ENCODE data around the gene LMO1.
A peak's percentile ranks its signal among the peaks of the same experiment; 100 is the strongest.

LMO1 gene

DNA sequence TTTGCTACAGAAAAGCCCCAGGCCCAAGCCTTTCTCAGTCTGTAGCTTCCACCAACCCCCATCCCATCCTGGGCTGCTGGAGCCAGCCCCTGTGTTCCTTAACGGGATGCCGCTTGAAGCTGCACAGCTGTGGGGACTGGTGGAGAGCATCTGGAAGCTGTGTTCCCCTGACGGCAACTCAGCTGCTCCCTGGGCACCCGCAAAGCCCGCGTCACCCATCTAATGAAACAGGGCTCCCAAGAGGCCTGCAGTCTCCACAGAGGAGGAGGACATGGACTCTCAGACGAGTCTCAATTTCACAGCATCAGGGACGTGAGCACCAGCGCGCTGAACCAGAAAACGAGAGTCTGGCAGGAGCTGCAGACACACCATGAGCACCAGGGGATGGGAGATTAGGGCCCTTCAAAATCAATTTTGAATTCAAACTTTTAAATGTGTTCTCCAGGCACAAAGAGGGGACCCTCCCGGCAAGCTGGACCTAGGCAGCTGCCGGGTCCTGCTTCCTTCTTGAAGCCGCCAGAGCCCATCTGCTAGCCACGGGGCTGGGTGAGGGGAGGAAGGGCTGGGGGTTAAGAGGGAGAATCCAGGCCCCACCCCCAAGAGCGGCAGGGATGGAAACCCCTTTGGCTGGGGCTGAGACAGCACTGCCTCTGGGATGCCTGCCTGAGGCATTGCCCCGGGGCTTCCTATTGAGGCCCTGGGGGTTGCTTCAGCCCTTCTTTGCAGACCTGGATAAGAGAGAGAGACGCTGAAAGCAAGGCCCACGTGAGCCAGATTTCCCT is 21.0 kb downstream of the LMO1 start:
- no peak for DNase-seq

DNA sequence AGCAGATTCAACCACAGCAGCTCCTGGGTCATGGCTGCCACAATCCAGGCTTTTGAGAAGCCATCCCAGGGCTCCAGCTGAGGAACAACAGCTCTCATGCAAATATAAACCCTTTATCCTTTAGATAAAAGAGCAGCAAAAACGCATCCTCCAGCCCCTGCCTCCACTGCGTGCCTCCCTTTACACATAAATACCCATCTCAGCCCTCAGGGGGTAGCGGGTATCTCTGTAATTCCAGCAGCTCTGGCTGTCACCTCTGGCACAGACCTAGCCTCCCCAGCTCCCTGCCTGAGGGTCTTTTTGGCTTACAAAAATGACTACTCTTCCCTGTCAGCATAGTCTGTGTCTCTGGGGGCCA is 21.6 kb downstream of the LMO1 start:
- no peak for DNase-seq

DNA sequence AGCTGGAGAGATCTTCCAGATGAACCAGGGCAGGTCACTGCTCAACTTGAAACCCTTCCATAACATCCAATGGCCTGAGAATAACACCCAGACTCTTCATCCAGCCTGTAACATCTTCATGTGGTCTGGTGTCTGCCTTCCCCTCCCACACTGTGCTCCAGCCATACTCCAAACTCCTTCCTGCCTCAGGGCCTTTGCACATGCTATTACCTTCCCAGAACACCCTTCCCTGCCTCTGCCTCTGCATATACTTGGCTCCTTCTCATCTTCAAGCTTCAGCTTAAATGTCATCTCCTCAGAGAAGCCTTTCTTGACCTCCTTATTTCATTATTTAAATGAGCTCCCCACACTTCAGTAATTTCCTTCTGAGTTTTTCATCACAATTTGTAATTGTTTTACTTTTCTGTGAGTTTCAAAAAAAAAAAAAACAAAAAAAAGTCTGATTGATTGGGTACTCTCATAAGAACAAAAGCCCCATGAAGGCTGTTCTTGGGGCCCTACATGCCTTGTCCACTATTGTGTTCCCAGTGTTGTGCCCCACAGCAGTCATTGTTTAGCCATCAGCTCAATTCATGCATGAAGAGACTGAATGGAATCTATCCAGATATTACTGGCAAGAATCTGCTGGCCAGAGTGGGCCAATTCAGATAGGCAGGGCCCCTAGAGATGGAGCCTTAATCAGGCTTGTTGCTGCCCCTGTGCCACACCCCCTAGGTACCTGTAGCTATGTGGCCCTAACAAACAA is 22.1 kb downstream of the LMO1 start:
- no peak for DNase-seq

DNA sequence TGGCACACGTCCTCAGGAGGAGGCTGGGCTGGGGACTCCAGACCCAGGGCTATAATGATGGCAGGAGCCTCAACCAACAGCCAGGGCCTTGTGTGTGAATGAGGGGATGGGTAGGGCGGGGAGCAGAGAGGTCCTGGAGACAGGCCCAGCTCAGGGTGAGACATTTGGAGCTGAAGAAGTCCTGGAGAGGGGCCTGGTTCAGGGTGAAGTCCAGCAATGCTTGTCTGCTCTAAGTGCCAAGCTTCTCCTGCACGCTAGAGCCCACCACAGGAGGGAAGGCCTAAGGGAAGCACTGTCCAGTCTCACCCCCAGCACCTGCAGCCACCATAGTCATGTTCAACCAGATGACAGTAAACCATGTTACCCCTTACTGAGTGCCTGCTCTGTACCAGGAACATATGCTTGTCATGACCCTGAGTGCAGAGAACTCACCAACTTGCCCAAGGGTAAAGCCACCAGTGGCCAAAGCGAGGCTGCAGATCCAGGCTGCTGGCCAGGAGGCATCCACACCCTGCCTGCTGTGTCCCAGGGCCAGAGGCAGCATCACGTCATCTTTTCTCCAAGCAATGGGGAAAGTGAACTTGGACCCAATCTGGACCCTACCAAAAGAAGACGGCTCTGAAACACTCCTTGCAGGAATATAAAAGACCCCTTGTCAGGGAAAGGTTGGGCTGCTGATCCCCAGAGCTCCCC is 24.0 kb downstream of the LMO1 start:
- no peak for DNase-seq

DNA sequence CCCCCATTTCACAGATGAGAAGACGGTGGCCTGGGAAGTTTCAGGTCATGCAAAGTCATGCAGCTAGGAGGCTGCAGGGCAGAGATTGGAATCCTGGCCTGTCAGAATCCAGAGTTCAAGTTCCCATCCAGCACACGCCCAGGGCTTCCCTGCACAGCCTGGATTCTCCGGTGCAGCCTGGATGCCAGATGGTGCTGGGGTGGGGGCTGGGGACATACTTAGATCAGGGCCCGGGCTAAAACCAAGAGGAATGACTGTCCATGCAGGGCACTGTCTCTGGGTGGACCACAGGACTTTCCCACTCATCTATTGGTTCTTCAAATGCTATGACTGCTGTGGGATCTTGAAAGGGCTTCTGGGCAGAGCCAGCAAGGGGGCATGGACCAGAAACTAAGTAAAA is 24.6 kb downstream of the LMO1 start:
- DNase-seq: no peak

DNA sequence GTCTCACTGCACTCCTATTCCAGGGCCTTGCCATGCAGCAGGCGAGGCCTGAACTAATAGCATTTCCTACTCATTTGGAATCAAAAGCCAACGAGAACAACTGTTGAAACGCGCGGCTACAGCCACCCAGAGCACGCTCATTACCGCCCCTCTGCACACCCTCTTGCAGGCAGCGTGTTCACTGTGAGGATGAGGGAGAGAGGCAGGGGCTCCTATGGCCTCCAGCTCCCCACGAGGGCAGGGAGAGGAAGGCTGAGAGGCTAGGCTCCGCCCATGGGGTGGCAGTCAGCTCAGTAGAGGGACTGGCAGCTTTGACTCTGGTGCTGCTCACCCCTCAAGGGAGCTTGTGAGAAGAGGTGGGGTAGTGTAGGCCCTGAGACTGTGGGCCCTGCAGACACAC is 26.2 kb downstream of the LMO1 start:
- DNase-seq: no peak

DNA sequence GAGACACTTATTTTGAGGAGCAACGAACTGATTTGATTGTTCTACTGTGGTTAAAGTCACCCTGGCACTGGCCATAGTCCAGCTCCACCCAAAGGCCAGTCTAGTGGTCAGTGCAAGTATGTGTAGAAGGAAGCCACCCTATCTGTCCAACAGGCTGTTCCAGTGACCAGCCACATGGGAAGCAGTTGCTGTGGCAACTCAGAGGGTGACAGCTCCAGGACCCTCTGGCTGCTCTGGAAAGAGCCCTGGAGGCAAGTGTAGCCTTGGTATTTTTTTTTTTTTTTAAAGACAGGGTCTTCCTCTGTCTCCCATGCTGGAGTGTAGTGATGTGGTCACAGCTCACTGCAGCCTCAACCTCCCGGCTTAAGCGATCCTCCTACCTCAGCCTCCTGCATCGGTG is 27.8 kb downstream of the LMO1 start:
- DNase-seq: no peak

DNA sequence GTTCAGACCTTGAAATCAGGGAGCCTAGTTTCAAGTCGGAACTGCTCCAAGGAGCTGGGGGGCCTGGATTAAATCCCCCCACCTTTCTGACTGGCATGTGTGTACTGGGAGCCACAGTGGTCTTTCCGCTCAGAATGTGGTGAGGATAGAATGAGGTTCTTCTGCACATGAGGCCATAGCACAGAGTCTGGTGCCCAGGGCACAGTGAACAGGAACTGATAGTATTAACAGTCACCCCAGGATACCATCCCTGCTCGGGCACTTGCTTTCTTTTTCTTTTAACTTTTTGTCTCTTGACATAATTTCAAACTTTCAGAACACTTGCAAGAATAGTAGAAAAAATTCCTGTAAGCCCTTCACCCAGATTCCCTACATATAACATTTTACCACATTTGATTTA is 28.8 kb downstream of the LMO1 start:
- DNase-seq: no peak

DNA sequence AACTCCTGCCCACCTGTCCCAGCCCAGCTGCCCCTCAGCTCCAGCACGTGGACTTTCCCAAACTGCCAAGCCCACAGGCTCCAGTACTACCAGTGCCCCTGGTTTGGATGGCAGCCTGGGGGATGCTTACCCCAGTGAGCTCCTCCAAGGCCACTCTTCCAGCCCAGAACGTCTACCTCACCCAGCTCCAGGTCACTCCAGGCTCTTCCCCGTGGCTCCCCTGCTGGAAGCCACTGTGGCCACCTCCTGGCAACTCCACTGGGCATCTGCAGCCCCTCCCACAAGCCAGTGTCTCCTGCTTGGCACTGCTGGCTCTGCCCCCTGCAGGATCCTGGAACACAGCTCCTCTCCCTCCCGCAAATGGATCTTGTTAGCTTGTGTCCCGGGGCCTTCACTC is 29.3 kb downstream of the LMO1 start:
- no peak for DNase-seq

DNA sequence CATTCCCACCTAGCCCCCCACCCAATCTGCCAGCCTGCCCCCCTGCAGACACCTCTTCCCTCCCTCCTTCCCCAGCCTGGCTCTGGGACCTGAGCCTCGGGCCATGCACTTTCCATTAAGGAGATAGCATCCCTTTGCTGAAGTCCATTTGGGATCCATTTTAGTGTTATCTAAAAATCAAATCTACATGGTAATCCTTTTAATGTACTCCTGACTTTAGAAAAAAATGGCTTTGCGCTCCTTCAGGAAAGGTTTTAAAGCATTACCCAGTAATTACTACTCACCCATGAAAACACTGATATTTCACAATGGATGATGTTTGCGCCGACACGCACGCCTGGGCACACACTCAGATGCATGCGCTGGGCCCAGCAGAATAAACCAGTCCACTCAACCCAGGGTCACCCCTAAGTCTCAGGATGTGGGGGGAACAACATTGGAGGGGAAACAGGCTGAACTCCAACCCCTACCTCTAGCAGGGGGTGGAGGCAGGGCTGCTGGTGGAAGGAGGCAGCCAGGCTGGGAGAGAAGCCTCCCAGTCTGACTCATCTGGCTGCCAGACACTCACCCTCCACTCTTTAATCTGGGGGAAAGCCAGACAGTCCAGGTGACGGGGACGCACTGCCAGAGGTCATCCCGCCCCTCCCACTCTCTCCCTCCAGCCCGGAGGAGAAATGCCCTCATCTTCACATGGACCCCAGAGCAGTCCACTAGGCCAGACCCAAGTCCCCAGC is 29.8 kb downstream of the LMO1 start:
- DNase-seq: peak; percentile 55

DNA sequence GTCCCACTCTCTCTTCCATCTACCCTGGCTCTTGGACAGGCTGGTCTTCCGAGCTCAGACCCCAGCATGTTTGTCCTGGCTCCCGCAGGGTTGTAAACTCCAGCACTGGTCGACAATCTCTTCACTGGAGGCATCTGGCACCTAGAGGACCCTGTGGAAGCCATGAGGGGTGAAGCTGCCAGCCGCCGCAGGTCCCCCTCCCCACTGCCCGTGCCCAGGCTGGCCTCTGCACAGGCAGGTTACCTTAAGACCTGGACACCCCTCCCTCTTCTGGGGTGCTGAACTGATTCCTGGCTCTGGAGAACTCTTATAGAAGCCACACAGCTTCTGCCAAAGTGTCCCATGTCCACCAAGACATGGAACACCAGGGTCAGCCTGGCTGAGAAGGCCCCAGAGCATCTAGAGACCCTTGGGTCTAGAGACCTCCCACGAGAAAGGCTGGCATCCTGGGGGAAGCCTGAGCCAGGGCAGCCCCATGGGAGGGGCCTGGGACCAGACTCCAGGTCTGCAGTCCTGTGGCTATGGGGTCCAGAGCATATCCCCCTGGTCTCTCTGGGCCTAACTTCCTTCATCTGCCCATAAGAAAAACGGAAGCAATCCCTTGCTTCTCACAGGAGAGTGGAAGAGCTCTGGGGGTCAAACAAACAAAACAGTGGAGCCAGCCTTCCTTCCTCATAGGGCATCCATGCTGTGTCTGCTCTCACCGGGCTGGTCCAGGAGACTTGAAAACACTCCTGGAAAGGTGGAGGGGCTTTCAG is 30.6 kb downstream of the LMO1 start:
- DNase-seq: no peak

DNA sequence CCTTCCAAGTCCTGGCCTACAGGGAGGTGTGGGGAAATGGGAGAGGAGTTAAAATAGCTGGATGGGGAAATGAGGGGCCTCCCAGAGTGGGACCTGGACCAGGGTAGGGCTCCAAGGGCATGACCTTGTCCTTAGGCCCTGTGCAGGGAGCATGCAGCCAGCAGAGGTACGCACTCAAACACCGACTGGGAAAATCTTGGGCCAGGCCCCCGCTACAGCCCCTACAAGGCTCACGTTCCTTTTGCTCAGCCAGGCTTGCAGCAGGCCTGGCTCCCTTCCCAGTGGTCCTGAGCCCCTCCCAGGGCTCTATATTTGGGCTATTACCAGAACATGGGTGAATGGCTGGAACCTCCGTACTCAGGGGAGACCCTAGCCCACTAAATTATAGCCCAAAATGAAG is 31.3 kb downstream of the LMO1 start:
- no peak for DNase-seq

DNA sequence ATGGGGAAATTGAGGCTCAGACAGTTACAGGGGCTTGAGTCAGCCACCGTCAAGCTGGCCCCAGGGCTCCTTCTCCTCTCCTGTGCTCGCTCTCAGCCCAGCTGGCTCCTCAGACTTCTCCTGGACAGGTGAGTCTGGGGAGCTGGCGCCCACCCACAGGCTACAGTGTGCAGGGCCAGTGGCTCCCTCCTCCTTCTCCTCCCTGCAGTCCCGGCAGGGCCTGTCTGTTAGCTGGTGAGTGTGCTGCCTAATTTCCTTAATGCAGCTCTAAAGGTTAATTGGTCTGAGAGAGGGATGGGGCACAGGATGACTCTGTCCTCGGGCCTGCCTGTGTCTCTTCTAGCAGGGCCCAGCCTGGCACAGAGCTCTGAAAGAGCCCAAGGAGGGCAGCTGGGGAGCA is 31.7 kb downstream of the LMO1 start:
- no peak for DNase-seq

DNA sequence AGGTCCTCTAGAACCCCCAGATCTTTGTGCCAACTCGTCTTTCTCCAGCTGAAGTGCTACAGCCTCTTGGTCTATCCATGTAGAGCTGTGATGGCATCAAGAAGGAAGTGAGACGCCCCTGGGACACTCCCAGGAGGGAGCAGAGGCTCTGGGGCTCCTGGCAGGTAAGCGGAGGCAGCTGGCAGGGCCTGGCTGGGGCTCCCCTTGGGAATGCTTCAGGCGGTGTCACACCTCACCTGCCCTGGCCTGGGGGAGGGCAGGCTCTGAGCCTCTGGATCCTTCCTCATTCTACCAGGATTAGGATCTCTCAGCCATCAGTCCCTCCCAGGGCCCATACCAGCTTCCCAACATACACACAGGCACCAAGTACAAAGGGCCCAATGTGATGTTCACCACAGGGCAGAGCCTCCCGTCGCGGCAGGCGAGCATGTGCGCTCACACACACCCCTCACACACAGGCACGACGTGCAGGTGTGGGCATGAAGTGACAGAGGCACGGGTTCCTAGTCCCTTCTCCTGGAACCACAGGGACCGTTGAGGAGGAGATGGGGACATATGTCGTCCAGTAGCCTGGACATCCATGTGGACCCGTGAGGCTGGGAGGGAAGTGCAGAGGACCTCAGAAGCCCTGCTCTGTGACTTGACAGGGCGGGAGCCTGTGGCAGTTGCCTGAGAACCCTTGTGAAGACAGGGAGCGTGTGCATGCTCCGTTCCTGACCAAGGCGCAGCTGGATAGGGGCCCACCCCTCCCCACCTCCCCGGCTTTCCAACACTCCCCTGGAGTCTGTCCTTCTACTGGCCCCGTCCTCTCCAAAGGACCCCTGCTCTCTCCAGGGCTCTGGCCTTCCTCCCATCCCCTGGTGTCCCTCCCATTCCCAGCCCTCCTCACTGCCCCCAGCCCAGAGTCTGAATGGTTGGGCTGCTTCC is 32.5 kb downstream of the LMO1 start:
- no peak for DNase-seq

DNA sequence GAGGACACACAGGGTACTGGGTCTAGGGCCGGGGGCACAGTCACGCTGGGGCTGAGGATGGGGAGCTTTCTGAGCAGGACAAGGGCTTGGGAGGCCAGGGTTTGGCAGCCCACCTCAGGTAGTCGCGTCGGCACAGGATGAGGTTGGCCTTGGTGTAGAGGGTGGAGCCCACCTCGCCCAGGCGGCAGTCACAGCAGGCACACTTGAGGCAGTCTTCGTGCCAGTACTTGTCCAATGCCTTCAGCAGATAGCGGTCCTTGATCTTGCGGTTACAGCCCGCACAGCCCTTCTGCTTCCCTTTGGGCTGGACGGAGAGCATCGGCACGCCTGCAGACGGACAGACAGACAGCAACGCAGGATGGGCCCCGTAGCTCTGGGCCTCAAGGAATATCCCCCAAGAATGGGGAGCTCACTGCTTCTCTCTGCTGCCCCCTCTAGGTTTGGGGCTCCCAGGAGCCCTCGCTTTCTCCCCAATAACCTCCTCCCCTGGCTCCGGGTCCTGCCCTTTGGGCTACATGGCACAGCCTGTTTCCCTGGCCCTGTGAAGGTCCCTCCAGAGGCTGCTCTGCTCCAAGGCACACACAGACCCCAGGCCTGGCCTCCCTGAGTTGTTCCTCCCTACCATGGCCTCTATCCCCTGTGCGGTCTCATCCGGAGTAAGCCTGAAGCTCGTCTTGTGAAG is 33.4 kb downstream of the LMO1 start:
- no peak for DNase-seq

DNA sequence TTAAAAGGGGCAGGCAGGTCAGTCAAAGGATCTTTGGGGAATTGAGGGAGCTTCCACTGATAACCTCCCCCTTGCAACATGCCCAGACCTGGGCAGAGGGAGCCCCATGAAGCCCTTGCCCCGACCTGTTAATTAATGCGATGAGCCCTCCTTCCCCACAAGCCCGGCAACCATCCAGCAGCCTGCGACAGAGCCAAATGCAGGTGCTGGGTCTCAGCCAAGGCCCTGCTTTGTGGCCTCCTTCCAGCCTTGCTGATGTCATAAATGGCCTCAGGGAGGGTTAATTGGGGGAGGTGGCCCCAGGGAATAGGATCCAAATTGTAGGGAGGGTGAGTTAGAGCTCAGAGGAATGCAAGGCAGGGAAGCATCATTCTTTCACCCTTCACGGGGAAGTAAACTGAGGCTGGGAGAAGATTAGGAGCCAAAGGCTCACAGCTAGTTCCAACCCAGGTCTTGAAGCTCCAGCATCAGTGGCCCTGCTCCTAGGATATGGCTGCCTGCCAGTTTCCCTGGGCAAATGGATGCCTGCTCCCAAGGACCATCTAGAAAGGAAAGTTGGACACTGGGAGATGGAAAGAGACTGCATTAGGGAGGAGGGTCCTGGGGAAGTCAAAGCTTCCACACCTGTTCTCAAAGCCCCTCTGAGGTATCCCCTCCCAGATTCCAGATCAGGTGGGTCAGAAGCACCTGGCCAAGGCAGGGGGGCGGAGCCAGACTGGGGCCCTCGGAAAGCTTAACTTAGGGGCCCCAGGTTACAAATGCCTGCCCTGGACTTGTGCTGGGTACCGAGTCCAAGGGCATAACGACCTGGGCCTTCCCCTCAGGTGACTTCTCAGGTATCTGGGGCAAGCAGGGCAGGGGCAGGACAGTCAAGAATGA is 34.1 kb downstream of the LMO1 start:
- DNase-seq: peak; percentile 21

DNA sequence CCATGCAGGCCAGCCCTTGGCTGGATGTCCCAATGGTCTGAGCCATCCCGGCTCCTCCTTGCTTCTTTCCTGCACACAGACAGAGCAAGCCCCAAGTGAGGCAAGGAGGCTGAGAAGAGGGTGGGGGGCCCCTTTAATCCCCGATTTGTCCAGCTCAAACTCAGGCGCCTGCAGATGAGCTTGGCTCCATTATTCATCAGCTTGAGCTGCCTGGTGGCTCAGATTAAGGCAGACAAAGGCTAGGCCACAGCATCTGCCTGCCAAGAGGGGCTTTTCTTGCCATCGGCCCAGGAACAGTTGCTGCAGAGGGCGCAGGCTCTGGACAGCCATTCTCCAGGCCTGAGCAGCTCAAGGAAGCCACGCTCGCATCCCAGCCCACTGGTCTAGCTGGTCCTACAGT is 35.4 kb downstream of the LMO1 start:
- DNase-seq: no peak

DNA sequence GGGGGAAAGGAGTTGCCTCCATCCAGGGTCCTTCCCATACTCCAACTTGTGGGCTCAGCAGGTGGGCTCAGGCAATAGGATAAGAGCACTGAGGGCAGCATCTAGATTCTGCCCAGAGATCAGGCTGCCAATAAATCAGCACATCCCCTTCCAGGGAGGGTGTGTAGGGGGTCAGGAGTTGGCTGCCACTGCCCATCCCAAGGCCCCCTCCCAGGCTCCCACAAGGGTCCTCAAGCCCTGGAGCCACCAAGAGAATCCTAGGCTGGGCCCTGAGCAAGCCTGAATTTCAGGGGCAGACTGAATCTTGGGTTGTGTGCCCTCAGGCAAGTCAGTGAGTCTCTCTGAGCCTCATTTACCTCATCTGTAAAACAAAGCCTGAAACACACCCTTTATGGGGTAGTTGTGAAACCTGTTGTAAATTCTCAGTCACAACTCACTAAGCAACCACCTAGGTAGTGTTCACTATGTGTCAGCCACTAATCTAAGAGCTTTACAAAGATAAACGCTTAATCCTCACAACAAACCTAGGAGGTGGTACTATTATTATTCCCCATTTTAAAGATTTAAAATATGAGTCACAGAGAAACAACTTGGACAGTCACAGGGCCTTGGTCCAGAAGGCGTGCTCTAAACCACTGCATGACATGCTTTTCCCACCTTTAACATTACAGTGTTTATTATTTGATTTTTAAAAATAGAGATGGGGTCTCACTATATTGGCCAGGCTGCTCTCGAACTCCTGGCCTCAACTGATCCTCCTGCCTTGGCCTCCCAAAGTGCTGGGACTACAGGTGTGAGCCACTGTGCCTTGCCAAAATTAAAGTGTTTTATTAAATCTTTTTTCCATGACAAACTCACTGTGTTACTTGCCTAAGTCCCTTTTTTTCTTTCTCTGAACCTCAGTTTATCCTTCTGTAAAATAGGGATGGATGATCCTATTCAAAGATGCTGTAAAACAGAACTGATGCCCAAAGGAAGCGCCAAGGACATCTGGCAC is 36.2 kb downstream of the LMO1 start:
- no peak for DNase-seq

Data from fibroblast of skin of abdomen (primary cell).